DND-41 (cell line): ENCODE data around the gene GLRX2.

ENCODE experiments used
- CTCF ChIP-seq: IDR thresholded peaks from 2 replicates; pipeline ENCODE4 v1.5.1; 2012; ENCODE audit warnings: borderline replicate concordance, low read length, moderate library complexity, mild to moderate bottlenecking; ENCODE audit not compliant: poor library complexity, severe bottlenecking; ENCODE audit errors: extremely low read depth
- EZH2 ChIP-seq: IDR thresholded peaks from 3 replicates; pipeline ENCODE4 v1.6.1; 2012; ENCODE audit warnings: borderline replicate concordance, low read depth, mild to moderate bottlenecking, moderate library complexity, low read length, inconsistent platforms; ENCODE audit not compliant: severe bottlenecking

- TF ChIP-seq EZH2: no peak
- no peak for TF ChIP-seq CTCF
Observed at GRCh38 chr1:193110864-193111263, 5.7 kb upstream of the GLRX2 start.
